K562 (cell line): ENCODE data around the gene RAD50. TPM values are rescaled to one million over a fixed set of nuclear protein-coding genes. Genes with fewer than 3 reads are reported as not detected.

Source experiments
- ETV5 ChIP-seq: sonication (generic); formaldehyde crosslinking; IDR thresholded peaks from 2 replicates; pipeline ENCODE4 v1.4.0; 2020; ENCODE audit warnings: low read depth, mild to moderate bottlenecking, missing genetic modification reagents
- PHB ChIP-seq: fragments of 250-450 bp; sonication (Bioruptor Pico); IDR thresholded peaks from 2 replicates; pipeline ENCODE4 v1.5.0; 2021
- RAD21 ChIP-seq, 2 experiments: fragments of 250-450 bp in 1 of 2; fragments of 450-650 bp in 1 of 2; sonication (Bioruptor Pico) in 1 of 2; formaldehyde crosslinking in 1 of 2; IDR thresholded peaks in 1 of 2; conservative IDR thresholded peaks in 1 of 2; 2 replicates each; pipeline versions ENCODE4 v1.4.0 to v1.8.0; 2020 to 2022; ENCODE audit warnings: mild to moderate bottlenecking in 2 of 2, moderate library complexity in 1 of 2
- polyA plus RNA-seq, 8 experiments: library from polyadenylated mRNA; depleted of rRNA in 4 of 8; stranded (reverse) in 5 of 8; unstranded in 3 of 8; fragments of >200 nt; fragmentation: Nextera tagmentation in 2 of 8; fragmentation: Illumina TruSeq in 1 of 8; extraction: Ambion mirVana in 2 of 8; extraction: Trizol in 1 of 8; gene quantifications; 2 replicates each; pipeline versions ENCODE4 v1.2.1 to v1.2.3, GENCODE V29; 2011 to 2014; ENCODE audit warnings: inconsistent platforms in 1 of 8, missing spikeins in 1 of 8
- total RNA-seq, 7 experiments: library from RNA; depleted of rRNA in 6 of 7; stranded (reverse); fragments of >200 nt in 6 of 7; fragmentation: Illumina TruSeq in 2 of 7; extraction: Trizol in 2 of 7; gene quantifications; 2 replicates each; pipeline versions ENCODE4 v1.2.1 to v1.2.3, GENCODE V29; 2011 to 2021; ENCODE audit warnings: low replicate concordance in 1 of 7
- TF ChIP-seq, protein P1 (sequence below), 2 experiments: fragments of 450-650 bp in 1 of 2; IDR thresholded peaks; 2 replicates each; pipeline ENCODE4 v1.6.1; 2011 to 2017; ENCODE audit warnings: low read depth in 2 of 2, antibody characterized with exemption in 1 of 2, borderline replicate concordance in 1 of 2, low read length in 1 of 2, mild to moderate bottlenecking in 1 of 2, mixed read lengths in 1 of 2; ENCODE audit not compliant: control insufficient read depth in 1 of 2
- TF ChIP-seq, protein P2 (sequence below): sonication (generic); formaldehyde crosslinking; IDR thresholded peaks from 2 replicates; pipeline ENCODE4 v1.8.0; 2023; ENCODE audit warnings: missing genetic modification reagents, mild to moderate bottlenecking, borderline replicate concordance

Gene RAD50
- total and polyA plus RNA-seq, 9 of the 15 experiments (the other 6 are each of a cell fraction or from before 2014, with no cell fraction given): 15.3 to 74.2 (median 44.1) TPM

DNA sequence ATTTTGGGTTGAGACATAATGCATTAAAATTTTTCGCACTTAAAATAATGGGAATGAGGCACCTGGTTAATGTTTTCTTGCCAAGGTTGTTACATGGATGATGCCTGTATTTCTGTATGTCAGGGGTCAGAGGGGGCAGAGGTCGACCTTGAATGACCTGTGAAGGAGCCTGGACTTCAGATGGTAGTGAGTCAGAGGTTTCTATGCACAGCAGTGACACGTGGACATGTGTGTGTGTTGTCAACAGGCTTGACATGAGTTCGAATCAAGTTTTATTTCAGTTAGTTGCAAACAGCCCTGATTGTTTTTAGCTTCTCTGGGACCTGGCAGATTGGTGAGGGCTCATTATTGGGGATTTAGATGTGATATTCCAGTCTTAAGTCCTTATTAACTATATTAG lies 17.1 kb upstream of the RAD50 start (continued):
- TF ChIP-seq, protein P1, sequence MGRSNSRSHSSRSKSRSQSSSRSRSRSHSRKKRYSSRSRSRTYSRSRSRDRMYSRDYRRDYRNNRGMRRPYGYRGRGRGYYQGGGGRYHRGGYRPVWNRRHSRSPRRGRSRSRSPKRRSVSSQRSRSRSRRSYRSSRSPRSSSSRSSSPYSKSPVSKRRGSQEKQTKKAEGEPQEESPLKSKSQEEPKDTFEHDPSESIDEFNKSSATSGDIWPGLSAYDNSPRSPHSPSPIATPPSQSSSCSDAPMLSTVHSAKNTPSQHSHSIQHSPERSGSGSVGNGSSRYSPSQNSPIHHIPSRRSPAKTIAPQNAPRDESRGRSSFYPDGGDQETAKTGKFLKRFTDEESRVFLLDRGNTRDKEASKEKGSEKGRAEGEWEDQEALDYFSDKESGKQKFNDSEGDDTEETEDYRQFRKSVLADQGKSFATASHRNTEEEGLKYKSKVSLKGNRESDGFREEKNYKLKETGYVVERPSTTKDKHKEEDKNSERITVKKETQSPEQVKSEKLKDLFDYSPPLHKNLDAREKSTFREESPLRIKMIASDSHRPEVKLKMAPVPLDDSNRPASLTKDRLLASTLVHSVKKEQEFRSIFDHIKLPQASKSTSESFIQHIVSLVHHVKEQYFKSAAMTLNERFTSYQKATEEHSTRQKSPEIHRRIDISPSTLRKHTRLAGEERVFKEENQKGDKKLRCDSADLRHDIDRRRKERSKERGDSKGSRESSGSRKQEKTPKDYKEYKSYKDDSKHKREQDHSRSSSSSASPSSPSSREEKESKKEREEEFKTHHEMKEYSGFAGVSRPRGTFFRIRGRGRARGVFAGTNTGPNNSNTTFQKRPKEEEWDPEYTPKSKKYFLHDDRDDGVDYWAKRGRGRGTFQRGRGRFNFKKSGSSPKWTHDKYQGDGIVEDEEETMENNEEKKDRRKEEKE (IDR thresholded peaks at IDR 0.05; ENCODE audit: borderline replicate concordance in 1 of 2, control insufficient read depth in 1 of 2, low read depth in 2 of 2, low read length in 1 of 2): no peak
- TF ChIP-seq ETV5 (CRISPR knock-in tag) (no peak), RAD21 (CRISPR knock-in tag; conservative IDR thresholded peaks at IDR 0.05 in 1 of 2, IDR thresholded peaks at IDR 0.05 in 1 of 2) (no peak), PHB (no peak)
- TF ChIP-seq, protein P2, sequence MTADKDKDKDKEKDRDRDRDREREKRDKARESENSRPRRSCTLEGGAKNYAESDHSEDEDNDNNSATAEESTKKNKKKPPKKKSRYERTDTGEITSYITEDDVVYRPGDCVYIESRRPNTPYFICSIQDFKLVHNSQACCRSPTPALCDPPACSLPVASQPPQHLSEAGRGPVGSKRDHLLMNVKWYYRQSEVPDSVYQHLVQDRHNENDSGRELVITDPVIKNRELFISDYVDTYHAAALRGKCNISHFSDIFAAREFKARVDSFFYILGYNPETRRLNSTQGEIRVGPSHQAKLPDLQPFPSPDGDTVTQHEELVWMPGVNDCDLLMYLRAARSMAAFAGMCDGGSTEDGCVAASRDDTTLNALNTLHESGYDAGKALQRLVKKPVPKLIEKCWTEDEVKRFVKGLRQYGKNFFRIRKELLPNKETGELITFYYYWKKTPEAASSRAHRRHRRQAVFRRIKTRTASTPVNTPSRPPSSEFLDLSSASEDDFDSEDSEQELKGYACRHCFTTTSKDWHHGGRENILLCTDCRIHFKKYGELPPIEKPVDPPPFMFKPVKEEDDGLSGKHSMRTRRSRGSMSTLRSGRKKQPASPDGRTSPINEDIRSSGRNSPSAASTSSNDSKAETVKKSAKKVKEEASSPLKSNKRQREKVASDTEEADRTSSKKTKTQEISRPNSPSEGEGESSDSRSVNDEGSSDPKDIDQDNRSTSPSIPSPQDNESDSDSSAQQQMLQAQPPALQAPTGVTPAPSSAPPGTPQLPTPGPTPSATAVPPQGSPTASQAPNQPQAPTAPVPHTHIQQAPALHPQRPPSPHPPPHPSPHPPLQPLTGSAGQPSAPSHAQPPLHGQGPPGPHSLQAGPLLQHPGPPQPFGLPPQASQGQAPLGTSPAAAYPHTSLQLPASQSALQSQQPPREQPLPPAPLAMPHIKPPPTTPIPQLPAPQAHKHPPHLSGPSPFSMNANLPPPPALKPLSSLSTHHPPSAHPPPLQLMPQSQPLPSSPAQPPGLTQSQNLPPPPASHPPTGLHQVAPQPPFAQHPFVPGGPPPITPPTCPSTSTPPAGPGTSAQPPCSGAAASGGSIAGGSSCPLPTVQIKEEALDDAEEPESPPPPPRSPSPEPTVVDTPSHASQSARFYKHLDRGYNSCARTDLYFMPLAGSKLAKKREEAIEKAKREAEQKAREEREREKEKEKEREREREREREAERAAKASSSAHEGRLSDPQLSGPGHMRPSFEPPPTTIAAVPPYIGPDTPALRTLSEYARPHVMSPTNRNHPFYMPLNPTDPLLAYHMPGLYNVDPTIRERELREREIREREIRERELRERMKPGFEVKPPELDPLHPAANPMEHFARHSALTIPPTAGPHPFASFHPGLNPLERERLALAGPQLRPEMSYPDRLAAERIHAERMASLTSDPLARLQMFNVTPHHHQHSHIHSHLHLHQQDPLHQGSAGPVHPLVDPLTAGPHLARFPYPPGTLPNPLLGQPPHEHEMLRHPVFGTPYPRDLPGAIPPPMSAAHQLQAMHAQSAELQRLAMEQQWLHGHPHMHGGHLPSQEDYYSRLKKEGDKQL (CRISPR knock-in tag): no peak
